Hair follicular keratinocyte (primary cell): ENCODE data around the gene ITPR2. TPM values are rescaled to one million over a fixed set of nuclear protein-coding genes. Genes with fewer than 3 reads are reported as not detected.

Source experiments
- total RNA-seq: library from RNA; depleted of rRNA; stranded (reverse); fragments of >200 nt; gene quantifications from 2 replicates; pipeline ENCODE4 v1.2.3, GENCODE V29; 2015

The ITPR2 gene
- total RNA-seq: 6.2 and 9.4 TPM in 2 replicates

GRCh38 chr12:26832822-26833742 is at the start of gene ITPR2:
TSS of gene ITPR2 (minus strand) at chr12:26833194. CDS start at chr12:26832781, 413 bp downstream.

Other genes starting within 250 kb of the ITPR2 start
- gene INTS13, start 104.8 kb upstream of the ITPR2 start, total RNA-seq: 52.9 and 72.3 TPM in 2 replicates
- gene FGFR1OP2, start 105.3 kb upstream of the ITPR2 start, total RNA-seq: 25.8 and 37.1 TPM in 2 replicates
- 161 and 164 TPM in 2 replicates for gene TM7SF3, start 181.2 kb upstream of the ITPR2 start, total RNA-seq
- gene MED21, start 189.4 kb upstream of the ITPR2 start, total RNA-seq: 41.5 and 65.0 TPM in 2 replicates
- not detected in 2 replicates for gene C12orf71, start 249.4 kb upstream of the ITPR2 start, total RNA-seq